GM21529 (cell line): ENCODE measurements around the gene UCHL1.
"Not testable (repeated sequence)": the region's sequence is repeated elsewhere in the genome, so short reads cannot be mapped to it uniquely, and the experiment has no call there.

Experiments used
- ATAC-seq: cut with Tn5 transposase; IDR thresholded peaks from one replicate; pipeline ENCODE4 v1.9.1; 2021; ENCODE audit not compliant: unreplicated experiment

UCHL1 gene

DNA sequence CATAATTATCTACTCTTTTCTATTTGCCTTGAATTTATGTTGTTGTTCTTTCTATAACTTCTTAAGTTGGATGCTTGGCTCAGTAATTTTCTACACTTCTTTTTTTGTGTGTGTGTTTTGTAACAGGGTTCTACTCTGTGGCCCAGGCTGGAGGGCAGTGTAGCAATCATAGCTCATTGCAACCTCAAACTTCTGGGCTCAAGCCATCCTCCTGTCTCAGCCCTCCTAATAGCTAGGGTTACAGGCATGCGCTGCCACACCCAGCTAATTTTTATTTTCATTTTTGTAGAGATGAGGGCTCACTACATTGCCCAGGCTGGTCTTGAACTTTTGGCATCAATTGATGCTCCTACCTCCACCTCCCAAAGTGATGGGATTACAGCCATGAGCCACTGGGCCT lies 20.7 kb upstream of the UCHL1 start:
- ATAC-seq: no peak

DNA sequence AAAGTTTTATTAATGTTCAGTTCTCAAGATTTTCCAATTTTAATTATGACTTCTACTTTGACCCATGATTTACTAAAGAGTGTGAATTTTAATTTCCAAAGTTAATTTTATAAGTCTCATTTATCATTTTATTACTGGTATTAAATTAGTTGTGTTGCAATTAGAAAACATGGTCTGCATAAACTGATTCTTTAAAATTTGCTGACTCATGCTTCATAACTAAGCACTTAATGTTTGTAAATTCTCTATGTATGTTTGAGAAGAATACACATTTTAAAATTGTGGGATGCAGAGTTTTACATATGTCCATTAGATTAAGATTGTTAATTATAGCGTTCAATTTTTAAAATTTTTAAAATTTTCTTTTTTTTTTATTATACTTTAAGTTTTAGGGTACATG lies 20.2 kb upstream of the UCHL1 start:
- ATAC-seq: no peak

DNA sequence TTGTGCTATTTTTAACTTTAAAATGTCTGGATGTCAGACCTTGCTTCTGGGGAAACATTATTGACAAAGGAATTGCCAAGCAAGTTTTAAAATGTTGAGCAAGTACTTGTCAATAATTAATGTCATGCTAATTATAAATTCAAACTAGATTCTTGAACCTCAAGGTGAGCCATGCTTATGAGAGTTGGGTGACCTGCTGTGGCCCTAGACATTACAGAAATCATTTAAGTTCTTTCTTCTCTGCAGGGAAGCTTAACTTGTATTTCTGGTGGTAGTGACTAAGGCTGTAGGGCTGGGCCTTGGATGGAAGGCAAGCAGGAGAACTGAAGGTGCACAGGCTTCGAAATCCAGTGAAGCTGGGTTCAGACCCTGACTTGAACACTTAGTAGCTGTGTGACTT lies 14.8 kb upstream of the UCHL1 start:
- ATAC-seq: no peak

DNA sequence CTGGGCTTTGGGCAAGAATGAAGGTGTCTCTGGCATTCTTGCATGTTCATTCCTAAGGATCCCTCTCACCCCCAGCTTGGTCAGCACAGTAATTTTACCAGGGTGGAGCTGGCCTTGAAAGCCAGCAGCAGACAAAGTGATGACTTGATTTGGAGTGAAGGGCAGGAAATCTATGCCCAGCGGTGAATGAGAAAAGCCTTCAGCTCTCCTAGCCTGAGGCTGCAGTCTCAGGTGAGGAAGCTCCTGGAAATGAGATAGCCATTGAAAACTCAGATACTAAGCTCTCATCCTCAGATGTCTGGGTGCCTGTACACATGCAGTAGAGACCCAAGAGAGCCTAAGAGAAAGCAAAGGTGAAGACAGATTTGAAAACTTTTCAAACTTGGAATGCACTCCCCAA lies 10.7 kb upstream of the UCHL1 start:
- ATAC-seq: no peak

DNA sequence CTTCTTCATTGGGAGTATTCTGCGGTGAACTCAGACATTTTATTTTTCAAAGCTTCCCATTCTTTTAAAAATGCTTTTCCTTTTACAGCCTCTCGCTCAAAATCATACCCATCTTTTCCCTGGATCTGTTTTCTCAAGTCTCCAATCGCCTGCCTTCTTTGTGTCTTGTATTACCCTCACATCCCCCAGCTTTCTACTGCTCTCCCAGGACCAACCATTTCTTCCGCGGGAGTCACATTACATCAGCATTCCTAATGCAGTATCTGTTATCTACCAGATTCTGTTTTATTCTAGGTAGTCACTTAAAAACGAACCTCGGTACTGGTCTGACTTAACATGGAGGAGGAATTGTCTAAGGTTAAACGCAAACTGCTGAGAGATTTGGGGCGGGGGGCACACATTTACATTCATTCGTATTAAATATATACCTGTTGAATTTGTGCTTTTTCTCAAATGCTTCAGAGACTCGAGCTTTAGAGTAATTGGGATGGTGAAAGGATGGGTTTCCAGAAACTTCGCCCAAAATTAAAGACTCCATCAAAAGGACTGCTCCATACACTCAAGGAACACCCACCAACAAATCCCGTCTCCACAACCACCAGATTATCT lies 493 bp upstream of the UCHL1 start:
- ATAC-seq: no peak

DNA sequence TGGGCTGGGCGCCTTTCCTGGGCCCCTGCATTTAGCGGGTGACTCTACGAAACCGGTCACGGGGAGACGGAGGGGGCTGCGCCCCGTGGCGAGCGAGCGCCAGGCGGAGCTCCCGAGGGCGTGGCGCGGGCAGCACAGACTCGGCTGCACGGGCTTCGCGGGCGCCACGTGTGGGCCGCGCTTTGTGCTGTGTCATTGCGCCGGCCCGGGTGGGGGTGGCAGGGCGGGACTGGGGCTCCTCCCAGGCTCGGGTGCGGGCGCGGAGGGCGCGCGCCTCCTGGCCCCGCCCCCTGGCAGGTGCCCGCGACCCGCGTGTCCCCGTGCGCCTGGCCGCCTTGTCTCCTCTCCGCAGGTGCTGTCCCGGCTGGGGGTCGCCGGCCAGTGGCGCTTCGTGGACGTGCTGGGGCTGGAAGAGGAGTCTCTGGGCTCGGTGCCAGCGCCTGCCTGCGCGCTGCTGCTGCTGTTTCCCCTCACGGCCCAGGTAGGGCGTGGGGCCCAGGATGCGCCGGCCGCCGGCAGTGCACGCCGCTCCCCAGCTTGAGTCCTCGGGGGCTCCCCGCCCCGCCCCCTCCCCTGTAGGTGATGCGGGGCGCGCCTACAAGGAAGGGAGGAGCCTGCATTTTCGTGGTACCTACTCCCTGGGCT lies 651 bp downstream of the UCHL1 start:
- ATAC-seq: peak; percentile 52

DNA sequence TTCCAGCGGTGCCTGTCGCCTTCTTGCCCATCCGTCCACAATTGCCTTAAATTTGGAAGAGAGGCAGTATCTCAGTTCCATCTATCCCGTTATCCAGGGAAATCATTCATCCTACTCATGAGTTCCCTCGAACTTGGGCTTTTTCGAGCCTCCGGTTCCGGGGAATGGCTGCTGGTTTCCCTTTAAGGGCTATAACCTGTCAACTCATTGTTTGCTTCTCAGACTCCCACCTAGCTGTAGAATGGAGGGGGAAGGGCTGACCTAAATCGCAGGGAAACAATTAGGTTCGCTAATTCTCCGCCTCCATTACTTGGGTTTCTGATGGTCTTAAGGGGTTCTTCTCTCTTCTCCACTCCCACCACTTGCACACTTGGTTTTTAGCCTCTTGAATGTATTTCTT lies 1.2 kb downstream of the UCHL1 start:
- ATAC-seq: no peak

DNA sequence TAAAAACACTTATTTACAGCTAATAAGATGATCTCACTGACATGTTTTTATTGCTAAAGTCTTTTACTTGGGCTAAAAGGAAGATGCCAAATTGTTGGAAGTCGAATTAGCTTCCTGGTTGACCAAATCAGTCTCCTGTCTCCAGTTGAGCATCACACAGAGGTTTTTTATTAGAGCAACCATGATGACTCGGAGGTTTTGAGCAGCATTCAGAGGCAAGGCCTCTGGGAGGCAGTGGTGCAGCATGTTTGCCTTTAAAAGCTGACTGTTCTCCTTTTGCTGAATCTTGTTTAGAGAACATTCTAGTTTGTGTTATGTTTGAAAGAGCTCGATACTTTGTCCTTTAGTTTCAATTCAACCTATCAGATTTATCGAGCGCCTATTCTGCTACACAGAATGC lies 2.1 kb downstream of the UCHL1 start:
- ATAC-seq: no peak

DNA sequence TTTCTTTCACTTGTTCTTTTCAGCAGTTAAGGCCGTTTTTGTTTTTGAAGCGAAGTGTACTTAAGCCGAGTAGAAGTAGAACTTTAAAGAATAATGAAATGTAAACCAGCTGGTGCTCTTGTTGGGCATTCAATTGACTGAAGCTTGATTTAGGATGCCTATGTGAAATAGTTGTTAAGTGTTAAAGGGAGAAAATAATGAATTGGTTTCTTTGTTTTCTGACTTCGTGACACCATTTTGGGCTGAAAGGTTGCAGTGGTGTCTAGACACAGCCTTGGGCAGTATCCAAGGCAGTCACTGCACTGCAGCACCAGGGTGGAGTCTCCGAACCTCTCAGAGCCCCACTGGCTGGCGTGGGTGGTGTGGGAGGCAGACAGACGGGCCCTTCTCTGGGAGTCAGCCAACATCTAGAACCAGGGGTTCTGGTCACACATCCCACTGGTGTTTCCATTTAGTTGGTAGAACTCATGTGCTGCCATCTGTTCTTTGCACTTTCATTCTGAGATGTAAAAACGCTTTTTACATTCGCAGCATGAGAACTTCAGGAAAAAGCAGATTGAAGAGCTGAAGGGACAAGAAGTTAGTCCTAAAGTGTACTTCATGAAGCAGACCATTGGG lies 3.5 kb downstream of the UCHL1 start:
- ATAC-seq: no peak

DNA sequence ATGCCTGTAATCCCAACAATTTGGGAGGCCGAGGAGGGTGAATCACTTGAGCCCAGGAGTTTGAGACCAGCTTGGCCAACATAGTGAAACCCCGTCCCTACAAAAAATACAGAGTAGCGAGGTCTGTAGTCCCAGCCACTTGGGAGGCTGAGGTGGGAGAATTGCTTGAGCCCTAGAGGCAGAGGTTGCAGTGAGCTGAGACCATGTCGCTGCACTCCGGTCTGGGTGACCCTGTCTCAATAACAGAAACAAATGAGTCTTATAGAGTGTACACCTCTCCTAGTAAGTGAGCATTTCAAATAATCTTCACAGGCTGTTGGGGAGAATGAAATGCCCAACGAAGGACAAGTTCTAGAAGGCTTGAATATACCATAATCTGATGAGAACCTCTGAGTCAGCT lies 5.5 kb downstream of the UCHL1 start:
- no peak for ATAC-seq

DNA sequence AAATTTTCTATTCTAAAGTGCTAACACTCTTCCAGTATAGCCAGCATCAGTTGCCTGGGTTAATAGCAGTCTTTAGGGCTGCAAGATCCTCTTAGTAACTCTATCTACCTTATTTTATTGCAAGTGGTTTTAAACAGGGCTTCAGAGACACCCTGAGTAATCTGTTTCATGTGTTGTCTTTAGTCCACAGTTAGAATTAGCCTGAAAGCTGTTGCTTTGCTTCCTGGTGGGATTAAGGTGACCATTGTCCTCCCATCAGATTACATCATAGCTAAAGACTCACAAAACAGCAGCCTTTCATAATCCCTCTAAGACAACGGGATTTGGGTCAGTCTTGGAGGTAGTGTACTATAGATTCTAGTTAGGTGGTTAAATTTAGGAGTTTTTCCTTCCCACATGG lies 7.5 kb downstream of the UCHL1 start:
- ATAC-seq: no peak

DNA sequence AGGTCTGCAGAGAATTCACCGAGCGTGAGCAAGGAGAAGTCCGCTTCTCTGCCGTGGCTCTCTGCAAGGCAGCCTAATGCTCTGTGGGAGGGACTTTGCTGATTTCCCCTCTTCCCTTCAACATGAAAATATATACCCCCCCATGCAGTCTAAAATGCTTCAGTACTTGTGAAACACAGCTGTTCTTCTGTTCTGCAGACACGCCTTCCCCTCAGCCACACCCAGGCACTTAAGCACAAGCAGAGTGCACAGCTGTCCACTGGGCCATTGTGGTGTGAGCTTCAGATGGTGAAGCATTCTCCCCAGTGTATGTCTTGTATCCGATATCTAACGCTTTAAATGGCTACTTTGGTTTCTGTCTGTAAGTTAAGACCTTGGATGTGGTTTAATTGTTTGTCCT lies 11.3 kb downstream of the UCHL1 start:
- ATAC-seq: no peak

DNA sequence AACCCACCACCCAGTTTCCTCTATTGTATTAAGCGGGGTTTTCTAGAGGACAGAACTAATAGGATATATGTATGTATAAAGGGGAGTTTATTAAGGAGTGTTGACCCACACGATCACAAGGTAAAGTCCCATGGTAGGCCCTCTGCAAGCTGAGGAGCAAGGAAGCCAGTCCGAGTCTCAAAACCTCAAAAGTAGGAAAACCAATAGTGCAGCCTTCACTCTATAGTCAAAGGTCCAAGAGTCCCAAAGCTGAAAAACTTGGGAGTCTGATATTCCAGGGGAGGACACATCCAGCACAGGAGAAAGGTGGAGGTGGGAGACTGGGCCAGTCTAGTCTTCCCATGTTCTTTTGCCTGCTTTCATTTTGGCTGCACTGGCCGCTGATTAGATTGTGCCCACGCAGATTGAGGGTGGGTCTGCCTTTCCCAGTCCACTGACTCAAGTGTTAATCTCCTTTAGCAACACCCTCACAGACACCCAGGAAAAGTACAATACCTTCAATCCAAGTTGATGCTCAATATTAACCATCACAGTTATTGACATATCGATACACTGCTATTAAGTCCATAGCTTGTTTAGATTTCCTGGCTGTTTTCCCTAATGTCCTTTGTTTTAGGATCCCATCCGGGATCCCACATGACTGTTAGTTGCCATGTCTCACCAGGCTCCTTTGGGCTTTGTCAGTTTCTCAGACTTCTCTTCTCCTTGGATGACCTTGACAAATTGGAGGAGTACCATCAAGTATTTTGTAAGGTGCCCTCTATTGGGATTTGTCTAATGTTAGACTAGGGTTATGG lies 12.2 kb downstream of the UCHL1 start:
- no peak for ATAC-seq

DNA sequence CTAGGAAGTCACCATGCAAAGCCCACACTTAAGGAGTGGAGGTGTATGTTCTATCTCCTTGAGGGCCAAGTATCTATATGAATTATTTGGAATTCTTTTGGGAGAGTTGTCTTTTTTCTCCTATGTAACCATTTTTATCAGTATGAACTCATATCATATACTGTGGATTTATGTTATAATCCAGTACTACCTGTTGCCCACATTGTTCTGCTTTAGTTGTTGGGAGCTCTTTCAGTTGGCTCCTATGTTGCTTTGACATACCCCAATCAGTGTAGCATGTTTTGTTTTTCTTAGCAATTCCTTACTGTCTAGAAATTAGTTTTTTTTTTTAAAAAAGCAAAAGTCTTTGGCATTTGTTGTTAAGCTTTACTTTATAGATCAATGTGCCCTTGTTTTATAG lies 13.0 kb downstream of the UCHL1 start:
- ATAC-seq: no peak

DNA sequence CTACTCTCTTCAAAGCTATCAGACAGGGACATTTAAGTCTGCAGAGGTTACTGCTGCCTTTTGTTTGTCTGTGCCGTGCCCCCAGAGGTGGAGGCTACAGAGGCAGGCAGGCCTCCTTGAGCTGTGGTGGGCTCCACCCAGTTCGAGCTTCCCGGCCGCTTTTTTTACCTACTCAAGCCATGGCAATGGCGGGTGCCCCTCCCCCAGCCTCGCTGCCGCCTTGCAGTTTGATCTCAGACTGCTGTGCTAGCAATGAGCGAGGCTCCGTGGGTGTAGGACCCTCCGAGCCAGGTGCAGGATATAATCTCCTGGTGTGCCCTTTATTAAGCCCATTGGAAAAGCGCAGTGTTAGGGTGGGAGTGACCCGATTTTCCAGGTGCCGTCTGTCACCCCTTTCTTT lies 19.2 kb downstream of the UCHL1 start:
- not testable (repeated sequence) for ATAC-seq

DNA sequence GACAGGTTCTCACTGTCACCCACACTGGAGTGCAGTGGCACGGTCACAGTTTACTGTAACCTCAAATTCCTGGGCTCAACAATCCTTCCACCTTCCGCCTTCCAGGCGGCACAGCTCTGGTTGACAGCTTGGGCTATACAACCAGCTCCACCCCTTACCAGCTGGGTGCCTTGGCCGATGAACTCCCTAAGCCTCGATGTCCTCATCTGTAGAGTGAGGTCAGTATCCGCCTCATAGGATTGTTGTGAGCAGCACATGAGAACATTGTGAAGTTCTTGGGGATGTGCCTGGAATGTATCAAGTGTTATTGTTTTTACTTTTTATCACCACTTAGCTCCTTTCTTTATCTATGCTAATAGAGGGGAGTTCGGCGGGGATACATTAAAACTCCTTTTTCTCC lies 23.3 kb downstream of the UCHL1 start:
- ATAC-seq: no peak

DNA sequence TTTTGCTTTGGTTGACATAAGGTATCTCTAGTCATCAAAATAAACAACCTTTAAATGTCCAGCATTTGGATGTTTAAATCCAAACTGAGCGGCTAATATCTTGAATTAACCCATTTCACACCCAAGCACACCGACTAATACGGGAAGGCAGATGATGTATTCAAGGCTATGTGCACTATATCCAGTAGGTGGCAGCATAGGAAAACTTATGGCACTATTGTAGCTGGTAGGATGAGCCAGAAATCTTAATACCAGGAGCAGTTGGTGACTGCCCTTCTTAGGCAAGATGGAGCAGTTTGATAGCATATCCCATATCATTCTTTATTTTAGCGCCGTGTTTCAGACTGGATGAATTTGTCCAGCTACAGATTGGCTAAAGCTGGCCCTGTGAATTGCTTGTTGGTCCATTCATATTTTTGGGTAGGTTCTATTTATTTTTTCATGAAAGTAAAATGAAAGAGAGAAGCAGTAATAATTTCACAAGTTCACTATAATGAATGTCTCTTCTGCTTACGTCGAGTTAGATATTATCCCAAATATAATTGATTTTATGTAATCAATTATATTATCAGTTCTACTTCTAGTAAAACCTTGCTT lies 24.4 kb downstream of the UCHL1 start:
- ATAC-seq: peak; percentile 95

DNA sequence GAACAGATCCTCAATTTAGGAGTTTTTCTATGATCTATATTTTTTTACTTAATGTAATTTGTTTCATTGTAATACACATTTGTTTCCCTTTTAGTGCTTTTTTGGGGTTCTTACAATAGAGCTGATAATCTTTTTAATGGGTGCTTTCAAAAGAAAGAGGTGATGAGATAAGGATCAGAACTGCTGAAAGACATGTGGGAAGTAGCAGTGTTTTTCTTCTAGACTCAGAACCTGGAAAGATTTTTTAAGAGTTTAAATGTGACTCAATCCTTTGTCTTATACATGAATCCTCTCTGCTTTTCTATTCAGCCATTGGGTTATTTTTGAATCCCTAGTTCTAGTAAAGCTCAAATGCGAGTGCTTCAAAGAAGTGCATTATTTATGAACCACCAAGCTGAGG lies 25.6 kb downstream of the UCHL1 start:
- ATAC-seq: no peak

DNA sequence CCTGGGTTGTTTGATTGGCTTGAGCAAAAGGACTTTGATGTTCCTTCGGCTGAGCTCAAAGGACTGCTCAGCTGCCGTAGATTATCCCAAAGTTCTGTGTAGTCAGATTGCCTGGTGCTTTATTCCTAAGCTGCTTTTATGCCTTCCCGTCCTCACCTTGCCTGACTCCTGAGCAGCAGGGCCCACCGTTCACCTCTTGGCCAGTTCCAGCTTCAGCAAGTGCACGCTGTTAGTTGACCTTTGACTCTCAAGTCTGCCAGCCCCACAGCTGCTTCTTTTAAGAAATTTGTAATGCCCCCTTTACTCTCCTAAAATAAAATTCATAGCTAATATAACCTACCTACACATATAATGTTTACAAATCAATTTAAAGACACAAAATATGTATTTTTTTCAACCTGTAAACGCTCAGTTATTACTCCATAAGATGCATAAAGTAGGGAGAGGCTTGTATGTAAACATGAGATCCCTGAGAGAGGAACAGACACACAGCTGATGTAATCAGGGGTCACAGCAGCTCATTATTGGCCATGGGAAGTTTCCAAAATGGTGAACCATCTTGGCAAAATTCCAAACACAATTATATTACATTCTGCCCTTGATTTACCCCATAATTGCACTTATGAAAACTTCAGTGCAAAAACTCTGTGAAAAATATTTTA lies 28.6 kb downstream of the UCHL1 start:
- no peak for ATAC-seq

DNA sequence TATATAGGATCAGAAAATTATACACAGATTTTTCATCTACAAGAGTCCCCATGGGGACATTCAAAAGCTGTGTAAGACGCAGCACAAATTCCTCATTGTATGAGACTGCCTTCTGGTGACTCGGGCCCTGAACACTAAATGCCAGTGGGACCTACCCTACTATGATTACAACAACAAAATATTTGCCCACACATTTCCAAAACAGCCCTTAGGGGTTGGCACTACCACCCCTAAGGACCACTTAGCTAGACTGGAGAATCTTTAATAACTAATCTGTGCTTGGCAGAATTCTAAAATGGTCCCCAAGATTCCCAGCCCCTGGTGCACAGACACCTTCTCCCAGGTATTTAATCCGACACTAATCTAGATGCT lies 29.1 kb downstream of the UCHL1 start:
- no peak for ATAC-seq

DNA sequence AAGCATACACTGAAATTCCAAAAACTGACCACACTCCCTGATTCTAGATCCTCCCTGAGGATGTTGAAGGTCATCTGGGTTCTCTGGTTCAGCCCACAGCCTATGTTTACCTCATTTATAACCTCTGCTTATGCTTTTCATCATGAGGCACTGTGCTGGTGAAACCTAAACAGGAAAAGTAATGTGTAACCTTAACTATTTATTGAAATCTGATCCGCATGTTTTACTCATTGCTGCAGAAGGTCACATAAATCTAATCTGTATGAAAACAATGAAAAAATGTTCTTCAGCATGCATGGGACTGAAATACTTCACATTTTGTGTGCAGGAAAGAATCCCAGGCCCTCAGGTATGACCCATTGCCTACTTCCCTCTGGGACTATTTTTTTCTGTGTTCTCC lies 30.3 kb downstream of the UCHL1 start:
- no peak for ATAC-seq
